HG03354 (cell line): ENCODE data around the gene METTL14.
A peak's percentile ranks its signal among the peaks of the same experiment; 100 is the strongest.
"Not testable (repeated sequence)": the region's sequence is repeated elsewhere in the genome, so short reads cannot be mapped to it uniquely, and the experiment has no call there.

Source experiments
- ATAC-seq: cut with Tn5 transposase; IDR thresholded peaks from one replicate; pipeline ENCODE4 v1.9.1; 2021; ENCODE audit warnings: mild to moderate bottlenecking; ENCODE audit not compliant: unreplicated experiment, poor library complexity, severe bottlenecking

METTL14 gene

GRCh38 chr4:118684873-118685811 is at the start of gene METTL14:
Gene METTL14, plus strand, starts transcription at chr4:118685392. Its CDS starts 143 bp downstream, at chr4:118685535.
- ATAC-seq: peak; percentile 99

GRCh38 chr4:118636126-118636525 is 49.1 kb upstream of the METTL14 start:
- not testable (repeated sequence) for ATAC-seq

GRCh38 chr4:118664665-118665064 is 20.5 kb upstream of the METTL14 start:
- not testable (repeated sequence) for ATAC-seq

DNA sequence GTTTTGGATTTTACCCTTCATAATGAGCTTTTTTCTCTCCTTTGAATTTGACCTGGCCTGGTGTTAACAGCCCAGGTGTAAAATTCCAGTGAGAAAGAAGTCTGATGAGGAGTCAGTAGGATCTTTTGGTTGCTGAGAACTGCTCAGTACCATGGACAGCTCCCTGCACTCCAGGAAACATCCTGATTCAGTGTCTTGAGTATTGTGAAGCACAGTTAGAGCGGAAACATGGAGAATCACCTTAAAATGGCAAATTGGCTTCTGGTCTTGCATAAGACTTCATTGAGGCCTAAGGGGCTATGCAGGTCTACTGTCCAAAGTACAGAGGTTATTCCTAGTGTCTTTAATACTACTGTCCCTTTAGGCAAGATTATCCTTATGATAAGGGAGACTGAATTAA is 16.0 kb upstream of the METTL14 start:
- not testable (repeated sequence) for ATAC-seq

- not testable (repeated sequence) for ATAC-seq
These were observed 14.2 kb upstream of the METTL14 start for GRCh38 chr4:118670968-118671367.

DNA sequence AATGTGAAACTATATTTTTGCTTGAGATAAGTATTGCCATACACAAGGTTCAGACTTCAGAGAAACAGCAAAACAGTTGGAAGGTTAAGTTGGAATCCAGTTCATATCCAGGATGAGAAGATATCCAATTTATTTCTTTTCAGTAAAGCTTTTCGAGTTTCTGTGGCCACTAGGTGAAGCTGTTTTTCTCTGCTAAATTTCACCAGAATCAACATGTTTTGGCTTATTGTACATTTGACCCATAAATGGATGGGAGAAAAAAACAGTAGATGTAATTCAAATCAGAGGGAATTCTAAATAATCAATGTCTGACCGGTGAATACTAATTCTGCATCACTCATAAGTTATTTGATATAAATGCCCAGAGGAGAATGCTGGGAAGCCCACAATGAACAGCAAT is 9.1 kb upstream of the METTL14 start:
- no peak for ATAC-seq

- ATAC-seq: no peak
These were observed 4.4 kb upstream of the METTL14 start for GRCh38 chr4:118680808-118681207.

GRCh38 chr4:118682928-118683327 is 2.3 kb upstream of the METTL14 start:
- ATAC-seq: no peak

GRCh38 chr4:118683513-118683912 is 1.7 kb upstream of the METTL14 start:
- ATAC-seq: no peak

- no peak for ATAC-seq
These were observed 17.9 kb downstream of the METTL14 start for GRCh38 chr4:118703118-118703517.

DNA sequence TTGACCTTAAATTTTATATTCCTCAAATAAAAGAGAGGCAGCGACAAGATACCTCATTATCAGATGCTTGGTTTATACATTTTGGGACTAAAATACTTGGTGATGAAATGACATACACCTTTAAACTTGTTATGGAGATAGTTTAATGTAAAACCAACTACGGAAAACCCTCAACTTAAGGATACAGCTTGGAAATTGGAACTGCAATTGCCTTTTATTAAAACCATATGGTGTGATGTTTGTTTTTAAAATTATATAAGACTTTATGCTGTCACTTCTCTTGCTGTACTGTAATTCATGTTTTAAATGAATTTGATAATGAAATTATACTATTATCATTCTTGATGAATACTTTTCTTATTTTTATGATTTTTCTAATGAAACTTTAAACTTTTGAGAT is 25.9 kb downstream of the METTL14 start:
- ATAC-seq: no peak

DNA sequence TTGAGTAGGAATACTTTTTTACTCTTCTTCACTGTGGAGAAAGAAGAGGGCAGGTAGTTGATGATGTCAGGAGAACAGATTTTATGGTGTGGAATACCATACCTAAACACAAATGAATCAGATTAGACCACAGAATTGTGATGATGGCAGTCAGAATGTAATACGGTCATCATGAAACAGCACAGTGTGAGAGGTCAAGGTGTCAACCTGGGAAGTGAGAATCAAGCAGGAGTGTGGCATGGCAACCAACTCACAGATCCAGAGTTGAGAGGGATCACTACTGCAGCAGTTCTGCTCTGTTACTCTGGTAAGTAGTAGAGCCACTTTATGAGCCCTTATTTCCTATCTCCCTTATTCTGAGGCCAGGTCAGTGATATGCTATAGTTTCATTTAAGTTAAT is 27.7 kb downstream of the METTL14 start:
- peak; percentile 48 for ATAC-seq

GRCh38 chr4:118714682-118715081 is 29.5 kb downstream of the METTL14 start:
- ATAC-seq: no peak

GRCh38 chr4:118716304-118716703 is 31.1 kb downstream of the METTL14 start:
- no peak for ATAC-seq

DNA sequence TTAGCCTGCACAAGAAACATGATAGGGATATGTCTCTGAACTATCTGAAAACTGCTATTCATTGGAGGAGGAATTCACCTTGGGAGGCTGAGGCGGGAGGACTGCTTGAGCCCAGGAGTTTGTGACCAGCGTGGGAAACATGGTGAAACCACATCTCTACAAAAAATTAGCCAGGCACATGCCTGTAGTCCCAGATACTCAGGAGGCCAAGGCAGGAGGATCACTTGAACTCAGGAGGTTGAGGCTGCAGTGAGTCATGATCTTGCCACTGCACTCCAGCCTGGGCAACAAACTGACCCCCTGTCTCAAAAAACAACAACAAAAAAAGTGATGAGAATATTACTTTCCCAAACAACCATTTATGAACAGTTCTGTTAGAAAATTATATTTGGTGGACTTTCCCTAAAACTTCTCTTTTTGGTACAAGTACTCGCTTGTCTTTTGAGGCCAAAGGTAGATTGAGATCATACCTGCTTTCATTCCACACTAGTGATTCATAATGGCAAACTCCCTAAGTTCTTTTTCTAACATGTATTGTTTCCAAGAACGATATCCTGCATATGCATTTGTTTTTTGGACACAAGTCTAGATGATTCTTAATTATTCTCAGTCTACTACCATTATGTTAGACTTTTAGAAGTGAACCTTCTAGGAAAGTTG is 33.4 kb downstream of the METTL14 start:
- no peak for ATAC-seq

GRCh38 chr4:118721752-118722151 is 36.6 kb downstream of the METTL14 start:
- ATAC-seq: no peak

- ATAC-seq: no peak
These were observed 38.2 kb downstream of the METTL14 start for GRCh38 chr4:118723369-118723768.

DNA sequence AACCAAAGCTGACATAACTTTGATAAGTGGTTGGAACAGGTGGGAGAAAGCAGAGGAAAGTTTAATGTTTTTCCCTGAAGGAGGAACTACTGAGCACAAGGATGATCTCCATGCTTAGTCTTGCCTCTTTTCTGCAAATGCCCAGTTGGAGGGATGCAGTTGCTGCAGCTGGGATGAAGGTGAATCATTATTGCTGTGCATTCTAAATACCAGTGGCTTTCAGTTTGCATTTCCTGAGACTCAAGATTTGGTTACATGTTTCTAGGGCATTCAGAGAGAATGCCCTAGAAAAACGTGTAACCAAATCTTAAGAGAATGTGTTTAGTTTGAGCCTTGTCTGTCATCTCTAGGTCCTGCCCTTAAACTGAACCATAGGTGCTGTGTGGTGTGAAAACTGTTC is 42.2 kb downstream of the METTL14 start:
- no peak for ATAC-seq

GRCh38 chr4:118729287-118730286 is 44.4 kb downstream of the METTL14 start:
- no peak for ATAC-seq

DNA sequence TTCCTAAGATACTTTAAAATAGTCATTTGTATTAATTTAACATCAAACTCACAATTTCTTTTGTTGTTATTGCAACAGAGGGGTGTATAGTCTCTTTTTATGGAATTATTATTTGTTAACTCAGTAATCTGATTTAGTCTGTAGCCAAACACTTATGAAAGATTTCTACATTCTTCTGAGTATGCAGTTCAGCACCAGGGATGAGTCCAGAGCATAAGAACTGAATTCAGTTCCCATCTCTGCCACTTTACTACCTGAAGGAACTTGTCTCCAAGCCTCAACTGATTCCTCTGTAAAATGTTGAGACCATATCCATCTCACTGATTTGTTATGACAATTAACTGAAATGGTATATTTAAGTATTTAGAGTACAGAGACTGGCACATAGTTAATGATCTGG is 45.5 kb downstream of the METTL14 start:
- ATAC-seq: no peak
